Occipital lobe (tissue), 2 donors: Measurements from ENCODE around the gene ARHGAP30. TPM values are rescaled to one million over a fixed set of nuclear protein-coding genes. Genes with fewer than 3 reads are reported as not detected.
"Not testable (repeated sequence)": the region's sequence is repeated elsewhere in the genome, so short reads cannot be mapped to it uniquely, and the experiment has no call there.

Experiments used
- DNase-seq: peaks from one replicate; lab custom pipeline; 2025; lab: John Stamatoyannopoulos, UW
- total RNA-seq: library from RNA; depleted of rRNA; stranded (reverse); fragments of >200 nt; gene quantifications from one replicate; pipeline ENCODE4 v1.2.3, GENCODE V29; 2014

The ARHGAP30 gene
- total RNA-seq = 1.7 TPM

DNA sequence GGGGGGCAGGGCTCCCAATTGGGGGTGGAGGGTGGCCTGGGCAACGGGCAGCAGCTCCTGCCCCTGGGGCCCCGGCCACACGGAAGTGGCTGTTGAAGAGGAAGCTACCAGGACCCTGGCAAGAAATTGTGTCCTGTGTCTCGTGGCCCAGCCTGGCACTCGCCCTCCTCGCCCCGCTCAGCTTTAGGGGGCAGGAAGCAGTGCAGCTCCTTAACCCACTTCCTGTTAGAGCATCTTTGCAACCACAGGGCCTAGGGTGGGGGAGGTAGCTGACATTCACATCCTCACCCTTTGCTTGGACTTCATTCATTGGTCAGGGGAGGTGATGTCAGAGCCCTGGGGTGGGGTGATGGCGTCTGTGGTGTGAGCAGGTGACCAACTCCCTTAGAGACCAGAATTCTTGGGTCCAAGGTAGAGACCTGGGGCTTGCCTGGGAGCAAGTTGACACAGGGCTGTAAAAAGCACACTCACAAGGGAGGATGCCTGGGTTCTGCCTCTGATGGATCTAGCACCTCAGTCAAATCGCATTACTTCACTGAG is at the start of gene ARHGAP30:
ARHGAP30 (minus strand) TSS at position 161 of the 540 bp plus-strand sequence. CDS start 267 bp downstream, outside the sequence.
- DNase-seq = no peak

- peak; percentile 83 for DNase-seq
Measured at GRCh38 chr1:161117759-161118581, 48.3 kb upstream of the ARHGAP30 start, which contains the start of the genes NIT1 and PFDN2. NIT1 (plus strand) TSS chr1:161118105; CDS start chr1:161118177, 72 bp downstream. PFDN2 (minus strand) TSS chr1:161118037; CDS start chr1:161118026, 11 bp downstream.

- DNase-seq = not testable (repeated sequence)
Measured at GRCh38 chr1:161115961-161116360, 46.3 kb upstream of the ARHGAP30 start.

- DNase-seq = no peak
Measured at GRCh38 chr1:161115132-161115711, 45.5 kb upstream of the ARHGAP30 start.

- DNase-seq = no peak
Measured at GRCh38 chr1:161114556-161114955, 44.9 kb upstream of the ARHGAP30 start.

GRCh38 chr1:161113915-161114314 is 44.2 kb upstream of the ARHGAP30 start:
- DNase-seq = no peak

DNA sequence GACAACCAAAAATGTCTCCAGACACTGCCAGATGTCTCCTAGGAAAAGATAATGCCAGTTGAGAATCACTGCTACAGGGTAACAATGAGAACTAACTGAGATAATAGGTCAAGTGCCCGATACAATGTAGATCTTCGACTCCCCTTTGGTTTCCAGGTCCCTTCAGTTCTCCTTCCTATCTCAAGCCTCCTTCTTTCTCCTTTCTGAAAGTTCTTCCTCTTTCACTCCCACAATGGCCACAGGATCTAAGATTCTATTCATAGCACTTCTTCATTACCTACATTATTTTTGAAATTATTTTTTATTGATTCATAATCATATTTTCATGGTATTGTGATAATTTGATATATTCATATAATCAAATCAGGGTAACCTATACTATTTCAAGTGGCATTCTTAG is 41.8 kb upstream of the ARHGAP30 start:
- no peak for DNase-seq

GRCh38 chr1:161111117-161111516 is 41.4 kb upstream of the ARHGAP30 start:
- no peak for DNase-seq

DNA sequence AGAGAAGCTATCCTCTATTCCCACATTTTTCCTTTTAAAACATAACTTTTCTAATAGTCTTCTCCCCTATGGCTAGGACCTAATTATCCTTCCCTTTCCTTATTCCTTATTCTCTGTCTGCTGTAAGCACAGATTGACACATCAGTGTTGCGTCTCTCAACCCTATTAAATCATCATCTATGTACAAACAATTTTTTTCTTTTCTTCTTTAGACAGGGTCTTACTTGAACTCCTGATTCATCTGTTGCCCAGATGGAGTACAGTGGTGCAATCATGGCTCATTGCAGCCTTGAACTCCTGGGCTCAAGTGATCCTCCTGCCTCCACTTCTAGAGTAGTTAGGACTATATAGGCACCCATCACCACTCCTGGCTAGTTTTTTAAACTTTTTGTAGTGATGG is 36.7 kb upstream of the ARHGAP30 start:
- DNase-seq = no peak

- no peak for DNase-seq
Measured at GRCh38 chr1:161100556-161100955, 30.9 kb upstream of the ARHGAP30 start.

DNA sequence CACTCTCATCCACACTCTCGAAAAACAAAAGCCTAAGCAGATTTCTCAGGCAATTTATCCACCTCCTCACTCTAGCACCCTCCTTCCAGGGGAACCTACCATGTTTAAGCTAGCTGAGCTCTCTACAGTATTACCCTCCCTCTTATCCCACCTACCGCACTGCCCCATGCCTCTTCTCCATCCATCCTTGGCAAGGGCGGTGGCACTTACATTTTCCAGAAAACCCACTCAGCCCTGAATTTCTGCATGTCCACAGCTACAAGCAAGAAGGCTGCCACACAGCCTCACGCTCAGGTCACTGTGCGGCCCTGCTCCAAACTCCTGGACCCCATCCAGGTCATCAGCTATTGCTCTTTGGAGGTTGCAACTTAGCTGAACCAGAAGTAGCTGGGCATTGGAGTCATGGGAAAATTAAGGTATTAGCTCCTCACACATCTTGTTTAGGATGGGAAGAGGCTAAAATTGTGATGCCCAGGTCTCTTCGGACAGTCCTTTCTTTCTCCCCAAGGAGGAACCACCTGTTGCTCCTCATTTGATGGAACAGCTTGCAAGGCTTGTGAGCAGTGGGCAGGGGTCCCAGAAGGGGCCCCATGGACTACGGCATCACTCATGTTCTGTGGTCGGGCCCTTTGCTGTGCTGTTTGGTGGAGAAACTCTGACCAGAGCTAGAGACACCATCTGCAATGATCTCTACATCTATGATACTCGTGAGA is 29.6 kb upstream of the ARHGAP30 start:
- DNase-seq = no peak

DNA sequence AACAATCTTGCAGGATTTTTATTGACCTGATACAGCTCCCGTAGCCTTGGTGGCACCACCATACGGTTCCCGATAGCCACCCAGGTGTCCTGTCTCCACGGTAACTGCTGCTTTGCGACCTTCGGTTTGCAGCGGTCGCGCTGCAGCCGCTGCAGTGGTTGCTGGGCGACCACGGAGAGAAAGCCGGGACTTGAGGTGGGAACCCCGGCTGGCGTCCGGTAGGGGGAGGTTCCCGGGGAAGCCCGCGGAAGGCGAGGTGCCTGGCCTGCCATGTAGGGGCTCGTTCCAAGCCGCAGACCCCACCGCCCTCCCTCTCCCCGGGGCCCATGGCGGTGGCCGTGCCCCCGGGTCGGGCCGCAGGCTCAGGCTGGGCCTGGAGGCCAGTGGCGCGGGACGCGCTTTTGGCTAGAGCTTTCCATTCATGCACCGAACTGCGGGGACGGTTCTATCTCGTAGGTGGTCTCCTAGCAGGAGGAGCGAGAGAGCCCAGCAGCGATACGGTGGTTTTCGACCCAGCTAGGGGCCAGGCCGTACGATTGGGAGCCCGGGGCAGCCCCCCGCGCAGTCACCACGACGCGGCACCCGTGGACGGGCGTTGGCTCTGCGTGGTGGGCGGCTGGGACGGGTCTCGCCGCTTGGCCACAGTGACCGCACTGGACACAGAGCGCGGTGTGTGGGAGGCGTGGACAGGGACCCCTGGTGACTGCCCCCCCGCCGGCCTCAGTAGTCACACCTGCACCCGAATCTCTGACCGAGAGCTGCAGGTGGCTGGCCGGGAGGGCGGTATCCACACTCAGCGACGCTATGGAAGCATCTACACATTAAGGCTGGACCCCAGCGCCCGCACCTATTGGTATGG is 28.7 kb upstream of the ARHGAP30 start, which contains the start of gene KLHDC9:
KLHDC9 (plus strand) TSS at position 152 of the 859 bp plus-strand sequence; CDS start at position 327, 175 bp downstream.
- DNase-seq = peak; percentile 79

DNA sequence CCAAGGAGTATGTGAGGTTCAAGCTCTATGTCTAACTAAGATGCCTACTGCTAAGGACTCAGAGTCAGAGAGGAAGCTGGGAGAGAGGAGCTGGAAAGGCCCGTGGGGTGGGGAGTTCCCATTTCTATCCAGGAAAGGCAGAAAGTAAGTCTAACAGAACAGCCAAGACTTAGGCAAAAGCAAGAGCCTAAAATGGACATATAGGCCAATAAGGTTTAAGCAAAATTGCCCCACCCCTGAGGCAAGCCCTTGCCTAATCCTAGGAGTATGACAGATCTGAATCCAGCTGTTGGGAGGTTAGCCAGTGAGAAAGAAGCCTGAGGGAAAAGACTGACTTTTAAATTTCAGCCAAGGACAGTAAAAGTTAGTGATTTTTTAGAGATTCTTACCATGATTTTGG is 26.8 kb upstream of the ARHGAP30 start:
- DNase-seq = no peak

- no peak for DNase-seq
Measured at GRCh38 chr1:161096015-161096414, 26.3 kb upstream of the ARHGAP30 start.

DNA sequence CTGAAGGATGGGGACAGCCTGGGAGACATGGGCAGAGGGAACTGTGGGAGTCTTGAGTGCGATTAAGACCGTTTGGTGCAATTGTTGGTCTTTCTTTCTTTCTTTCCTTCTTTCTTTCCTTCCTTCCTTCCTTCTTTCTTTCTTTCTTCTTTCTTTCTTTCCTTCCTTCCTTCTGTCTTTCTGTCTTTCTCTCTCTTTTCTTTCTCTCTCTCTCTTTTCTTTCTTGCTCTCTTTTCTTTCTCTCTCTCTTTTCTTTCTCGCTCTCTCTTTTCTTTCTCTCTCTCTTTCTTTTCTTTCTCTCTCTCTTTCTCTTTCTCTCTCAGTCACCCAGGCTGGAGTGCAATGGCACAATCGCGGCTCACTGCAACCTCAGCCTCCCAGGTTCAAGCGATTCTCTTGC is 25.5 kb upstream of the ARHGAP30 start:
- no peak for DNase-seq

GRCh38 chr1:161094481-161094880 is 24.8 kb upstream of the ARHGAP30 start:
- no peak for DNase-seq

GRCh38 chr1:161092621-161093028 is 22.9 kb upstream of the ARHGAP30 start:
- no peak for DNase-seq

- no peak for DNase-seq
Measured at GRCh38 chr1:161091796-161092507, 22.3 kb upstream of the ARHGAP30 start.

DNA sequence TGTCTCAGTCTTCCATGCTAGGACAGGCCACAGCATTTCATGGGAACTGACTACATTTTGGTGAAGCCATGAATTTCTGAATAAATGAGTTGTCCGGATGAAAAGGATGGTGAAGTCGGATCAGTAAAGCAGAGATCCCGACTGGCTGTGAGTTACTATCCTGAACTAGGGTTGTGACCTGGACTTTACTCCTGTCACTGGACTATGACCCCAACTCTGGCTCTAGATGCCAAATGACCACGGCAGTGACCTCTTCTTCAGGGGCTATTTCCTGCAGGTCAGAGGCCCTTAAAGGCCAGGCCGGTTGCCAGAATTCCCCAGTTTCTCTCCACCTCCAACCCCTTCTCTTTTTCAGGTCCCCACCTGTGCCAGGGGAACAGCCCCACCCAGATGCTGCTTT is 21.4 kb upstream of the ARHGAP30 start:
- no peak for DNase-seq

DNA sequence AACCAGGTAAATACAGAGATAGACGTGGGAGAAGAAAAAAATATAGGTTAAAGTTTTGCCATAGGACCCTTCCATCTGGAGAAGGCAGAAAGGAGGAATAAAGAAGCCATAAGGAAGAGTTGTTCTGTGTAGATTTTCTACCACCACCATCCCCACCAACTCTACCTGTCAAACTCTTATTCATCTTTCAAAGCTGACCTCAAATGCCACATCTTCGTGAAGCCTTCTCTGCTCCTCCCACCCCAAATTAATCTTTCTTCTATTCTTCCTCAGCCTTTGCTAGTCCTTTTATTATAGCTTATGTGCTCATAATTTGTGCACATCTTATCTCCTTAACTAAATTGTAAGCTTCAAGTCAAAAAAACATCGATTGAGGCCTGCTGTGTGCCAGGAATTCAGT is 20.9 kb upstream of the ARHGAP30 start:
- no peak for DNase-seq
